Activated CD8-positive, alpha-beta T cell treated with anti-CD3 and anti-CD28 coated beads, Interleukin-2, amount 10 ng/mL, durations not matched to agents 7 days and 5 days (primary cell): Measurements from ENCODE around the gene TPP1. TPM values are rescaled to one million over a fixed set of nuclear protein-coding genes. Genes with fewer than 3 reads are reported as not detected.

Experiments used
- ATAC-seq: fragments of 150-1000 bp; cut with Tn5 transposase; one replicate; pipeline ENCODE4 v1.10.0; 2021; ENCODE audit warnings: moderate library complexity
- CTCF ChIA-PET: fragments of 350-600 bp; sonication (Branson Sonifier 250); formaldehyde crosslinking; loops from one replicate; lab custom pipeline; 2021; ENCODE audit warnings: antibody characterized with exemption; lab: Charles Lee
- POLR2A ChIA-PET: fragments of 350-600 bp; sonication (Branson Sonifier 250); formaldehyde crosslinking; loops from one replicate; lab custom pipeline; 2021; ENCODE audit warnings: antibody characterized with exemption; lab: Charles Lee
- DNase-seq: peaks from one replicate; pipeline ENCODE4 v3.0.0-alpha.2; 2020
- H3K27ac Mint-ChIP-seq: one replicate; pipeline ENCODE4 v1.8.0; 2021; ENCODE audit warnings: mild to moderate bottlenecking, mixed read lengths
- H3K27me3 Mint-ChIP-seq: one replicate; pipeline ENCODE4 v1.8.0; 2021; ENCODE audit warnings: low read depth, mixed read lengths
- H3K36me3 Mint-ChIP-seq: one replicate; pipeline ENCODE4 v1.8.0; 2021; ENCODE audit warnings: low read depth, mixed read lengths
- H3K4me1 Mint-ChIP-seq: one replicate; pipeline ENCODE4 v1.8.0; 2021; ENCODE audit warnings: low read depth, mixed read lengths
- H3K4me3 Mint-ChIP-seq: one replicate; pipeline ENCODE4 v1.8.0; 2021; ENCODE audit warnings: mild to moderate bottlenecking, mixed read lengths
- H3K9me3 Mint-ChIP-seq: one replicate; pipeline ENCODE4 v1.8.0; 2022; ENCODE audit warnings: mixed read lengths; ENCODE audit not compliant: insufficient read depth
- total RNA-seq, 2 experiments: library from RNA; stranded (reverse); gene quantifications; one replicate each; pipeline ENCODE4 v1.2.3, GENCODE V29; 2021

The TPP1 gene
- total RNA-seq, result 10 to 100 TPM; 74.1 to 78.9 TPM

DNA sequence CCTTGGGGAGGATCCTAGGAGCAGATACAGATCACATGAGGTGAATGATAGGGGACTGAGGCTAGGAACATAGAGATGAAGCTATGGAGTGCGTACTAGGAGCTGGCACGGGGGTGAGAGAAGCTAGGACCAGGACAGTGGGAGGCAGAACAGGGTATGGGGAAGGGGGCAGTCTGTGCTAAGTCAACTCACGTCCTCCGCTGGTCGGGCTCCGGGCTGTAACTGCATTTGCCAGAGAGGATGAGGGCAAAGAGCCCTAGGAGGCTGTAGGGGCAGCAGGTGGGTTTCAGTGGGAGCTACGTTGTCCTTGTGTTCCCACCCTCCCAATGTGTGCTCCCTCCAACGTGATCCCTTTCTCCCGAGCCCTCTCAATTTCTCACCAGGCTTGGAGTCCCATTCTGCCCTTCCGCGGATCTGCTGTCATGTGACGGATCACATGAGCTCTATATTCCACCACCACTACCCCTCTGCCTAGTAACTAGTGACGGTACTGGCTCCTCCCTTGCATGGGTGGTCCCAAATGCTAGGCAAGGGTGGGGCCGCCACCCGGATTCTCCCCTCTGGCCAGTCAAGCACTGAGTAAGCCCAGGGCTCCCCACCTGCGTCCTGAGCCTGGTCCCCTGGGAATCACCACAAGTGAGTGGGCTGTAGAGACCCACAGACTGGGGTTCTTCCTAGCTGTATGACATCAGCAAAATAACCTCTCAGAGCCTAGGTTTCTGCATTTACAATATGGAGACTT lies at the start of gene TPP1:
TPP1 (minus strand) TSS at position 419 of the 742 bp plus-strand sequence; CDS start at position 397, 22 bp downstream.
- DNase-seq (peak; percentile 95), ATAC-seq (peak; percentile 96)
- Mint-ChIP-seq H3K27ac (no peak within 1 kb of the TSS), H3K9me3 (no peaks in the 10 kb centered on the region), H3K4me3 (no peak within 1 kb of the TSS), H3K27me3 (no peaks in the 10 kb centered on the region), H3K4me1 (peaks cover 2% of the 10 kb centered on the region), H3K36me3 (peaks cover 21% of the 10 kb centered on the region)
- CTCF ChIA-PET, result interaction anchor here (0.6 to 6.5 kb wide), 22 partner anchors 8 to 240 kb away, joined by 3 to 93 read pairs (median 5); partner anchors contain the start of genes ILK, MRPL17 and RRP8
- POLR2A ChIA-PET, result interaction anchor here (0.8 to 5.1 kb wide), 11 partner anchors 8 to 137 kb away, joined by 3 to 27 read pairs (median 6); partner anchors contain the start of genes ILK, MRPL17 and RRP8

DNA sequence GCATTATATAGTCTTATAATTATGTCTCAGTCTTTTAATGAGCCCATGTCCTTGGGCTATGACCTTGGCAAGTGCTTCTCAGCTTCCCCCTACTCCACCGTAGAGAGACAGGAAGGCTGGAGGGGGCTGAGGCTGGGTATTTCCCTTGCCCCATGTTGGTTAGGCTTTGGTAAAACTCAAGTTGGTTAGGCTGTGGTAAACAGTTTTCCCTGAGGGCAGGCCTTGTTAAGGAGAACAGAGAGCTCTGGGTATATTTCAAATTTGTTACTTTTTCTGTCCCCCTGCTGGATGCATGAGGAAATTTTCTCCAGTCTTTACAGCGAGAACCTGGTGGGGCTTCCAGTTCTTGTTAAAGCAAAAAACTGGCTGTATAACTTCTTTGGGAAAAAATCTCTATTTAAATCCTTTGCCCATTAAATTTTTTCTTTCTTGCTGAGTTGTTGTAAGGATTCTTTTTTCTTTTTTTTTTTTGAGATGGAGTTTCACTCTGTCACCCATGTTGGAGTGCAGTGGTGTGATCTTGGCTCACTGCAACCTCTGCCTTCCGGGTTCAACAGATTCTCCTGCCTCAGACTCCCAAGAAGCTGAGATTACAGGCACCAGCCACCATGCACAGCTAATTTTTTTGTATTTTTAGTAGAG lies 48.6 kb upstream of the TPP1 start:
- Mint-ChIP-seq H3K4me3 (no peak overlapping the region), H3K36me3 (peaks cover 11% of the 10 kb centered on the region), H3K27me3 (peaks cover 3% of the 10 kb centered on the region), H3K9me3 (no peaks in the 10 kb centered on the region), H3K4me1 (peaks cover 72% of the 10 kb centered on the region), H3K27ac (peak overlapping the region; percentile 68)
- ATAC-seq, result peak; percentile 80
- POLR2A ChIA-PET, result interaction anchor here (0.6 to 2.3 kb wide), 5 partner anchors 49 to 261 kb away, joined by 3 to 11 read pairs (median 4); partner anchors contain the start of genes ILK, RRP8, TAF10 and TPP1
- CTCF ChIA-PET, result interaction anchor here (0.7 to 3.2 kb wide), 26 partner anchors 9 to 289 kb away, joined by 3 to 32 read pairs (median 6); partner anchors contain the start of genes ILK, MRPL17, RRP8 and TAF10
- peak; percentile 71 for DNase-seq

DNA sequence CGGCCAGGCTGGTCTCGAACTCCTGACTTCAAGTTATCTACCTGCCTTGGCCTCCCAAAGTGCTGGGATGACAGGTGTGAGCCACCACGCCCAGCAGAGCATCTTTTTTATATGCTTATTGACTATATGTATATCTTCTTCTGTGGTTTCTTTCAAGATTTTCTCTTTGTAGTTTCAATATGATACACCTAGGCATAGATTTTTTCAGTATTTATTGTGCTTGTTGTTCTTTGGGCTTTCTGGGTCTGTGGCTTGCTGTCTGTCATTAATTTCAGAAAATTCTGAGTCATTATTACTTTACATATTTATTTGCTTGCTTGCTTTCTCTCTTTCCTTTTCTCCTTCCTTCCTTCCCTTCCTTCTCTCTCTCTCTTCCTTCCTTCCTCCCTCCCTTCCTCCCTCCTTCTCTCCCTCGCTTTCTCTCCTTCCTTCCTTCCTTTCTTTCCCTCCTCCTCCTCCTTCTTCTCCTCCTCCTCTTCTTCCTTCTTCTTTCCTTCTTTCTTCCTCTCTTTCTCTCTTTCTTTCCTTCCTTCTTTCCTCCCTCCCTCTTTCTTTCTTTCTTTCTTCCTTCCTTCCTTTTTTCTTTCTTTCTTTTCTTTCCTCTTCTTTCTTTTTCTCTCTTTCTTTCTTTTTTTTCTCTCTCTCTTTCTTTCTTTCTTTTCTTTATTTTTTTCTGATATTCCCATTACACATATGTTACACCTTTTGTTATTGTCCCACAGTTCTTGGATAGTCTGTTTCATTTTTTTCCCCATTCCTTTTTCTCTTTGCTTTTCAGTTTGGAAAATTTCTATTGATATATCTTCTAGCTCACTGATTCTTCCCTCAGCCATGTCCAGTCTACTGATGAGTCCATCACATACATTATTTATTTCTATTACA lies 47.3 kb upstream of the TPP1 start:
- Mint-ChIP-seq H3K36me3 (peaks cover 9% of the 10 kb centered on the region), H3K9me3 (no peaks in the 10 kb centered on the region), H3K4me1 (peaks cover 59% of the 10 kb centered on the region), H3K27ac (no peak overlapping the region), H3K27me3 (peaks cover 7% of the 10 kb centered on the region), H3K4me3 (no peak overlapping the region)
- DNase-seq (peak; percentile 20), ATAC-seq (no peak)
- ChIA-PET CTCF (interaction anchor here (1.0 to 3.2 kb wide), 14 partner anchors 7 to 288 kb away, joined by 3 to 32 read pairs (median 10); partner anchors contain the start of genes ILK, MRPL17, RRP8 and TAF10), POLR2A (no interaction called here)

DNA sequence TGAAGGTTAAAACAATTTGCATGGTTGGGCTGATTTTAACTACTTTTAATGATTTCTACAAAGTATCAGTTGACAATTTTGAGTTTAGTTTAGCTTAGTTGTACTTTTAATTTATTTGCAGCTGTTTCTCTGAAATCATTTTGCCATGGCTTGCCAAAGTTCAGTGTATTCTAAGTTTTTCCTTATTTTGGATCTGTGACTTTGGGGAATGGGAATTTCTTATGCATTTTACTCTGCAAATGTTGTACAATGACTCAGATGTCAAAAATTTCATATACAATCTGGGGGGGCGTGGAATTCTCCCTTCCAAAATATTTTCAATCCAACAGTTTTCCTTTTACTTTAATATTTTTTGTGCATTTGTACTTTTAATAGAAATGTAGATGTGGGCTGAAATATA lies 45.3 kb upstream of the TPP1 start:
- ChIA-PET CTCF (interaction anchor here (1.2 to 1.5 kb wide), 3 partner anchors 17 to 46 kb away, joined by 3 read pairs; partner anchors contain the start of gene MRPL17), POLR2A (no interaction called here)
- Mint-ChIP-seq H3K4me1 (peaks cover 40% of the 10 kb centered on the region), H3K9me3 (no peaks in the 10 kb centered on the region), H3K27ac (no peak overlapping the region), H3K36me3 (no peaks in the 10 kb centered on the region), H3K27me3 (peaks cover 7% of the 10 kb centered on the region), H3K4me3 (no peak overlapping the region)
- no peak for DNase-seq
- ATAC-seq, result no peak

DNA sequence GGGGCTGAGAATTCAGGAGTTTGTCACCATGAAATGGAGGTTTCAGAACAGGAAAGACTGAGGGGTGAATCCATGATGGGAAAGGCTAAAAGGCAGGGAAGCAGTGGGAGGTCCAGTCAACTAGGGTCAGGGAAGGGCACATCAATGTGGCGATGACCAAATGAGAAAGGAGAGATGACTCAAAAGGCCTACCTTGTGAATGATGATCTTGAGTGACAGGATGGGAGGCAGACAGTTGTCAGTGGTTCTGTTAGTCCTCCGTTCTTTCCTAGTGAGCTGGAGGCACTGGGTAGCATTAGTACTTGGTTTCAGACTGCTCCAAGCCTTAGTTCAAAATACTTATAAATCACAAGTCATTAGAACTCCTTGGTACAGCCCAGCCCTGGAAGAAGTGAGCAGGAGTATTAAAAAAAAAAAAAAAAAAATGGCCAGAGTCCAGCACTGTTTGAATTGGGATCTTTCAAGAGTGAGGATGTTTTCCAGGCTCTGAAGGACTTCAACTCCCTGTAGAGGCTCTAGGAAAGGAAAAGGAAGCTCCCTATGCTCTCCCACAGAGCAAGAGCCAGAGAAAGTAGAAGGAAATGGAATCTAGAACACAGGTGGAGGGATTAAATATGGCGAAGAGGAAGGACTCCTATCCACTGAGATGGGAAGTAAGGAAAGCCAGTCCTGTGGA lies 44.7 kb upstream of the TPP1 start:
- POLR2A ChIA-PET, result interaction anchor here (0.6 kb wide), 1 partner anchor 139 kb away, joined by 3 read pairs; no protein-coding TSS in a partner anchor
- H3K27ac Mint-ChIP-seq, result no peak overlapping the region

DNA sequence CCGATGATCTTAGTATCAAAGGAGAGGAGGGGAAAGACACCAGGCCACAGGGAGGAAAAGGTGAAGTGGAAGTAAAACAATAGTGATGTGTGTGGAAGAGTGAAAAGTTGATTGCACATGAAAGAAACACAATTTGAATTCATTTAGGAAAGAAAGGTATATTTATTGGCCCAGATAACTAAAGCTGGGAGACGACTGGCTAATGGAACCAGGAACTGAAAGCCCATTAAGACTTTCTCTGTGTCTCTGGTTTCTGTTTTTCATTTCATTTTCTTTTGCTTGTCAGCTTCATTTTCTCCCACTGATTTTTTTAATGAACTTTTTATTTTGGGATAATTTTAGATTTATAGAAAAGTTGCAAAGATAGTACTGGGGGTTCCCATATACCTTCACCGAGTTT lies 41.5 kb upstream of the TPP1 start:
- ChIA-PET CTCF (interaction anchor here (1.1 to 1.4 kb wide), 2 partner anchors 22 to 48 kb away, joined by 3 read pairs; partner anchors contain the start of gene MRPL17), POLR2A (no interaction called here)
- H3K27me3 Mint-ChIP-seq, result peaks cover 20% of the 10 kb centered on the region
- H3K4me3 Mint-ChIP-seq, result no peak overlapping the region
- DNase-seq (no peak), ATAC-seq (no peak)
- no peak overlapping the region for H3K27ac Mint-ChIP-seq
- peaks cover 15% of the 10 kb centered on the region for H3K4me1 Mint-ChIP-seq
- no peaks in the 10 kb centered on the region for H3K9me3 Mint-ChIP-seq
- H3K36me3 Mint-ChIP-seq, result no peaks in the 10 kb centered on the region

More for the DNA sequence above, 44.7 kb upstream of the TPP1 start:
- no peaks in the 10 kb centered on the region for H3K9me3 Mint-ChIP-seq
- DNase-seq, result peak; percentile 19
- H3K4me3 Mint-ChIP-seq, result no peak overlapping the region
- no peak for ATAC-seq
- H3K36me3 Mint-ChIP-seq, result no peaks in the 10 kb centered on the region
- peaks cover 39% of the 10 kb centered on the region for H3K4me1 Mint-ChIP-seq
- CTCF ChIA-PET, result interaction anchor here (1.1 to 1.5 kb wide), 3 partner anchors 18 to 60 kb away, joined by 3 read pairs; partner anchors contain the start of gene MRPL17
- peaks cover 7% of the 10 kb centered on the region for H3K27me3 Mint-ChIP-seq

DNA sequence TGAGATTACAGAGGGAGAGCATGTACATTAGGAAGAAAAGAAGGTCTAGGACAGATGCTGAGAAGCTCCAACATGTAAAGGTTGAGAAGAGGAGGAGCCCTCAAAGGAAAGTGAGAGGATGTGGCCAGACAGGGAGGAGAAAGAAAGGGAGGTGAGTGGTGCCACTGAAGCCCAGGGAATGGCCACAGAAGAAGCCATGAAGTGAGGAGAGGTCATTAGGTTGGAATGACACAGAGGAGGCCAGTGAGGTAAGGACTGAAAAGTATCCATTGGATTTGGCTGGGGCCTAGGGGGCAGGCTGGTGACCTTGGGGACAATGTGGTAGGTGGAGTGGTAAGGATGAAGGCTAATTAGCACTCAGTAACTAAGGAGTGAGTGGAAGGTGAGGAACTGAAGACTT lies 39.4 kb upstream of the TPP1 start:
- ATAC-seq (no peak), DNase-seq (no peak)
- ChIA-PET POLR2A (no interaction called here), CTCF (interaction anchor here (0.8 to 2.2 kb wide), 5 partner anchors 9 to 54 kb away, joined by 3 to 11 read pairs (median 3); partner anchors contain the start of gene TPP1)
- Mint-ChIP-seq H3K9me3 (no peaks in the 10 kb centered on the region), H3K4me3 (no peak overlapping the region), H3K27ac (no peak overlapping the region), H3K27me3 (peaks cover 20% of the 10 kb centered on the region), H3K36me3 (no peaks in the 10 kb centered on the region), H3K4me1 (peaks cover 10% of the 10 kb centered on the region)

DNA sequence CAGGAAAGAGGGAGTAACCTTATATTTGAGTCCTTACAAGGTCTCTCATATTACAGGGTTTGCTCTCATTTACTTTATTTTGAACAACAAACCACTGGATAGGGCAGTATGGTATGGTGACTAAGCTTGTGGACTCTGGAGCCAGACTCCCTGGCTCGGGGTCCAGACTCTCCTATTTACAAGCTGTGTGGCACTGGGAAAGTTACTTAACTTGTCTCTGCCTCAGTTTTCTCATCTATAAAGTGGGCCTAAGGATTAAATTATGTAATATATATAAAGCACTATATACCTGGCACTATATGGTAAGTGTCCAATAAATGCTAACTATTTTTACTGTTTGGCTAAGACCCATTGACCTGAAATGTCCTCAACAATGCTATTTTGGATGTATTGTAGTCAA lies 38.1 kb upstream of the TPP1 start:
- Mint-ChIP-seq H3K36me3 (no peaks in the 10 kb centered on the region), H3K4me3 (no peak overlapping the region), H3K27ac (no peak overlapping the region), H3K9me3 (no peaks in the 10 kb centered on the region), H3K27me3 (peaks cover 13% of the 10 kb centered on the region), H3K4me1 (peaks cover 4% of the 10 kb centered on the region)
- ChIA-PET CTCF (interaction anchor here (0.9 kb wide), 1 partner anchor 11 kb away, joined by 4 read pairs; no protein-coding TSS in a partner anchor), POLR2A (interaction anchor here (0.6 kb wide), 1 partner anchor 244 kb away, joined by 3 read pairs; no protein-coding TSS in a partner anchor)
- ATAC-seq (no peak), DNase-seq (no peak)

DNA sequence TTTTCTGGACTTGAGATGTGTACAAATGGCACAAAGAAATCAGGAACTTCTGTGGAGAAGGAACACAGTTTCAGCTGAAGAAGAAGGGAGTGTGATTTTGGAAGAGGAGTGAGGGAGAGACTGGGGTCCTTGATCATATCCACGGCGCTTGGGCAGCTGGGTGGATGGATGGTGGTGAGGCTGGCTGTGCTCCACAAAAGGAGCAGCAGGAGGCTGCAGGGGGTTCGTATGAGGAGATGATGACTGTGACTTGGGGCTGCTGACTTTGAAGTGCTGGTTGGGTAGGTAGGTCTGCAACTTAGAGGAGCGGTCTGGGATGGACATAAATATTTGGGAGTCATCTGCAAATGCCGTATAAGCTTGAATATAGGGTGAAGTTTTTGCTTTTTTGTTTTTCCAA lies 37.7 kb upstream of the TPP1 start:
- no peak for ATAC-seq
- Mint-ChIP-seq H3K36me3 (no peaks in the 10 kb centered on the region), H3K4me3 (no peak overlapping the region), H3K27me3 (peaks cover 13% of the 10 kb centered on the region), H3K9me3 (no peaks in the 10 kb centered on the region), H3K27ac (no peak overlapping the region), H3K4me1 (peaks cover 4% of the 10 kb centered on the region)
- ChIA-PET POLR2A (interaction anchor here (0.6 kb wide), 1 partner anchor 243 kb away, joined by 3 read pairs; no protein-coding TSS in a partner anchor), CTCF (interaction anchor here (0.9 kb wide), 1 partner anchor 12 kb away, joined by 4 read pairs; no protein-coding TSS in a partner anchor)
- no peak for DNase-seq

DNA sequence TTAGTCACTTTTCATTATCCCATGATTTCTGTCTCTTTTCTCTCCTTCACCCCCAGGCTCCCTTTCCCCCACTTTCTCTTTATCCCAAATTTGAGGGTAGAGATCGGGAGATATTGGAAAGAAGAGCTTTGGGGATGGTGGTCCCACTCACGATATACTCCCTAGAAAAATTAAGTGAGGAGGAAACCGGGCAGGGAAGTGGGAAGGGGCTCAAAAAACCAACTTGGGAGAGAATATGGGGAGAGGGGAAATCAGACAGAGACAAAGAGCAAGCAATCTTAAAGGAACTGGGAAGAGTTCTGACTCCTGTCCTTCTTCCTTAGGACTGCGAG lies 37.3 kb upstream of the TPP1 start:
- Mint-ChIP-seq H3K9me3 (no peaks in the 10 kb centered on the region), H3K27ac (no peak overlapping the region), H3K4me1 (peaks cover 4% of the 10 kb centered on the region), H3K27me3 (peaks cover 13% of the 10 kb centered on the region), H3K4me3 (no peak overlapping the region), H3K36me3 (no peaks in the 10 kb centered on the region)
- ChIA-PET CTCF (interaction anchor here (0.9 kb wide), 1 partner anchor 12 kb away, joined by 4 read pairs; no protein-coding TSS in a partner anchor), POLR2A (interaction anchor here (0.6 kb wide), 1 partner anchor 243 kb away, joined by 3 read pairs; no protein-coding TSS in a partner anchor)
- DNase-seq, result no peak
- no peak for ATAC-seq
